GM18520 (cell line): Measurements from ENCODE around the gene NDOR1.
A peak's percentile ranks its signal among the peaks of the same experiment; 100 is the strongest.

Experiments used
- ATAC-seq: cut with Tn5 transposase; IDR thresholded peaks from one replicate; pipeline ENCODE4 v1.9.1; 2021; ENCODE audit not compliant: unreplicated experiment

The NDOR1 gene

GRCh38 chr9:137182836-137183235 is 22.7 kb upstream of the NDOR1 start:
- no peak for ATAC-seq

GRCh38 chr9:137183980-137184595 is 21.4 kb upstream of the NDOR1 start:
- ATAC-seq: no peak

- no peak for ATAC-seq
Measured at GRCh38 chr9:137184881-137185660, 20.4 kb upstream of the NDOR1 start.

GRCh38 chr9:137185921-137186320 is 19.6 kb upstream of the NDOR1 start:
- ATAC-seq: no peak

GRCh38 chr9:137186385-137186784 is 19.1 kb upstream of the NDOR1 start:
- ATAC-seq: no peak

GRCh38 chr9:137187386-137187785 is 18.1 kb upstream of the NDOR1 start:
- no peak for ATAC-seq

- ATAC-seq: no peak
Measured at GRCh38 chr9:137188086-137188489, 17.4 kb upstream of the NDOR1 start.

GRCh38 chr9:137188490-137189296 is 16.8 kb upstream of the NDOR1 start, which contains the start of the genes ANAPC2 and SSNA1:
ANAPC2 (minus strand) TSS chr9:137188560; CDS start chr9:137188532, 28 bp downstream.
SSNA1 (plus strand) TSS chr9:137188676; CDS start chr9:137188727, 51 bp downstream.
- ATAC-seq: peak; percentile 84

GRCh38 chr9:137189297-137190295 is 15.9 kb upstream of the NDOR1 start:
- ATAC-seq: no peak

GRCh38 chr9:137190315-137190856 is 15.1 kb upstream of the NDOR1 start:
- no peak for ATAC-seq

GRCh38 chr9:137191245-137191644 is 14.3 kb upstream of the NDOR1 start:
- ATAC-seq: no peak

GRCh38 chr9:137191691-137192447 is 13.6 kb upstream of the NDOR1 start:
- ATAC-seq: no peak

GRCh38 chr9:137192448-137192780 is 13.1 kb upstream of the NDOR1 start:
- ATAC-seq: no peak

- ATAC-seq: no peak
Measured at GRCh38 chr9:137192859-137193258, 12.6 kb upstream of the NDOR1 start.

- ATAC-seq: no peak
Measured at GRCh38 chr9:137193771-137194170, 11.7 kb upstream of the NDOR1 start.

- ATAC-seq: no peak
Measured at GRCh38 chr9:137194388-137194787, 11.1 kb upstream of the NDOR1 start.

- no peak for ATAC-seq
Measured at GRCh38 chr9:137194909-137195308, 10.6 kb upstream of the NDOR1 start.

GRCh38 chr9:137195525-137196220 is 9.8 kb upstream of the NDOR1 start:
- no peak for ATAC-seq
